ENCODE measurements around the gene SLC49A3. TPM values are rescaled to one million over a fixed set of nuclear protein-coding genes. Genes with fewer than 3 reads are reported as not detected.

The SLC49A3 gene
- total RNA-seq, 2 experiments from 2014 or later, result 1.1 to 1.3 TPM

GRCh38 chr4:683982-684622, 4.8 kb downstream of the SLC49A3 start:
- ChIA-PET CTCF (interaction anchor here (0.6 to 1.5 kb wide), 2 partner anchors 10 to 172 kb away, joined by 3 to 9 read pairs; partner anchors contain the start of genes ATP5ME and MYL5), POLR2A (interaction anchor here (1.0 kb wide), 1 partner anchor 10 kb away, joined by 3 read pairs; the partner anchor contains the start of genes ATP5ME and MYL5)

GRCh38 chr4:683247-683897, 5.6 kb downstream of the SLC49A3 start:
- CTCF ChIA-PET, result interaction anchor here (1.5 kb wide), 1 partner anchor 9 kb away, joined by 9 read pairs; the partner anchor contains the start of genes ATP5ME and MYL5
- POLR2A ChIA-PET, result interaction anchor here (1.0 kb wide), 1 partner anchor 9 kb away, joined by 3 read pairs; the partner anchor contains the start of genes ATP5ME and MYL5

- CTCF ChIA-PET, result interaction anchor here (1.1 kb wide), 1 partner anchor 80 kb away, joined by 3 read pairs; no protein-coding TSS in a partner anchor
These were observed 6.3 kb downstream of the SLC49A3 start for GRCh38 chr4:682490-683172.

GRCh38 chr4:681736-682451, 7.1 kb downstream of the SLC49A3 start:
- ChIA-PET POLR2A (no interaction called here), CTCF (interaction anchor here (1.1 kb wide), 1 partner anchor 79 kb away, joined by 3 read pairs; no protein-coding TSS in a partner anchor)

More at GRCh38 chr4:682490-683172, 6.3 kb downstream of the SLC49A3 start:
- POLR2A ChIA-PET, result no interaction called here

GRCh38 chr4:680928-681645, 7.9 kb downstream of the SLC49A3 start:
- ChIA-PET CTCF (no interaction called here), POLR2A (no interaction called here)

- ChIA-PET CTCF (no interaction called here), POLR2A (no interaction called here)
These were observed 8.4 kb downstream of the SLC49A3 start for GRCh38 chr4:680551-680927.

- POLR2A ChIA-PET, result no interaction called here
- CTCF ChIA-PET, result interaction anchor here (0.6 kb wide), 1 partner anchor 1331 kb away, joined by 4 read pairs; no protein-coding TSS in a partner anchor
These were observed 8.9 kb downstream of the SLC49A3 start for GRCh38 chr4:680091-680490.

- ChIA-PET CTCF (interaction anchor here (0.6 kb wide), 1 partner anchor 1331 kb away, joined by 4 read pairs; no protein-coding TSS in a partner anchor), POLR2A (no interaction called here)
These were observed 9.3 kb downstream of the SLC49A3 start for GRCh38 chr4:679629-680028.

GRCh38 chr4:679104-679481, 9.9 kb downstream of the SLC49A3 start:
- ChIA-PET POLR2A (no interaction called here), CTCF (no interaction called here)

GRCh38 chr4:678331-679103, 10.4 kb downstream of the SLC49A3 start:
- ChIA-PET POLR2A (no interaction called here), CTCF (no interaction called here)

GRCh38 chr4:677431-678293, 11.3 kb downstream of the SLC49A3 start:
- ChIA-PET CTCF (no interaction called here), POLR2A (interaction anchor here (0.5 kb wide), 1 partner anchor 15 kb away, joined by 5 read pairs; no protein-coding TSS in a partner anchor)

GRCh38 chr4:676871-677235, 12.1 kb downstream of the SLC49A3 start:
- ChIA-PET CTCF (no interaction called here), POLR2A (no interaction called here)

- CTCF ChIA-PET, result interaction anchor here (1.1 to 3.4 kb wide), 2 partner anchors 11 to 73 kb away, joined by 3 to 17 read pairs; no protein-coding TSS in a partner anchor
These were observed 12.7 kb downstream of the SLC49A3 start for GRCh38 chr4:675980-676870.

GRCh38 chr4:675036-675882, 13.7 kb downstream of the SLC49A3 start:
- POLR2A ChIA-PET, result interaction anchor here (0.7 to 2.1 kb wide), 5 partner anchors 11 to 621 kb away, joined by 3 to 10 read pairs (median 3); no protein-coding TSS in a partner anchor

More at GRCh38 chr4:675980-676870, 12.7 kb downstream of the SLC49A3 start:
- POLR2A ChIA-PET, result no interaction called here

More at GRCh38 chr4:675036-675882, 13.7 kb downstream of the SLC49A3 start:
- CTCF ChIA-PET, result interaction anchor here (1.1 to 3.4 kb wide), 4 partner anchors 9 to 74 kb away, joined by 3 to 17 read pairs (median 6); no protein-coding TSS in a partner anchor
